Measurements from ENCODE around the gene MEA1.
A peak's percentile ranks its signal among the peaks of the same experiment; 100 is the strongest.

MEA1 gene

DNA sequence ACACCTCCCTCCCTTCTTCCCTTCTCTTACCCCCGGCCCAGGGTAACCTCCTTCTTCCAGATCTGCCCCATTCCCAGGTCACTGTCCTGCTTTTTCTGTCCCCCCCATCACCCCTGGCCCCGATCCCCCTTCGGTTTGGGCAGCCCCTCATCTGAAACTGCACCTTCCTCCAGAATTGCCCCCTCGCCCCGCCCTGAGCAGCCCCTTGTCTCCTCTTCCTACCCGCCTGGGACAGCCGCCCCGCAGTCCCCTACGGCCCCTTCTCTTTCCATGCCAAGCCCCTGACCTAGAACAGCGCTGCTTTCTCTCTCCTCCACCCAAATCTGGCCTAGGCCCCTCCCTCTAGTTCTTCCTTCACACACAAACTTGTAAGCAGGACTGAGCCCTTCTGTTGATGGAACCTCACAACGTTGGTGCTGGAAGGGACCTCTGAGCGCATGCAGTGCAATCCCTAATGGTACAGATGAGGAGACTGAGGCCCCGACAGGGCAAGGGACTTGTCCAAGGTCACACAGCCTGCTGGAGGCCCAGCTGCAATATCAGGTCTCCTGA is 28.7 kb downstream of the MEA1 start:
- no peaks in the 10 kb centered on the region for H3K27me3 ChIP-seq (ENCODE audit: insufficient read depth, low read depth)
- peak overlapping the region; percentile 56; the same call in 1 of the 2 replicates for H3K9ac ChIP-seq
- H3K27ac ChIP-seq, result no peak overlapping the region
- H3K36me3 ChIP-seq (ENCODE audit: insufficient read depth), result no peaks in the 10 kb centered on the region
- TF ChIP-seq, protein P1, sequence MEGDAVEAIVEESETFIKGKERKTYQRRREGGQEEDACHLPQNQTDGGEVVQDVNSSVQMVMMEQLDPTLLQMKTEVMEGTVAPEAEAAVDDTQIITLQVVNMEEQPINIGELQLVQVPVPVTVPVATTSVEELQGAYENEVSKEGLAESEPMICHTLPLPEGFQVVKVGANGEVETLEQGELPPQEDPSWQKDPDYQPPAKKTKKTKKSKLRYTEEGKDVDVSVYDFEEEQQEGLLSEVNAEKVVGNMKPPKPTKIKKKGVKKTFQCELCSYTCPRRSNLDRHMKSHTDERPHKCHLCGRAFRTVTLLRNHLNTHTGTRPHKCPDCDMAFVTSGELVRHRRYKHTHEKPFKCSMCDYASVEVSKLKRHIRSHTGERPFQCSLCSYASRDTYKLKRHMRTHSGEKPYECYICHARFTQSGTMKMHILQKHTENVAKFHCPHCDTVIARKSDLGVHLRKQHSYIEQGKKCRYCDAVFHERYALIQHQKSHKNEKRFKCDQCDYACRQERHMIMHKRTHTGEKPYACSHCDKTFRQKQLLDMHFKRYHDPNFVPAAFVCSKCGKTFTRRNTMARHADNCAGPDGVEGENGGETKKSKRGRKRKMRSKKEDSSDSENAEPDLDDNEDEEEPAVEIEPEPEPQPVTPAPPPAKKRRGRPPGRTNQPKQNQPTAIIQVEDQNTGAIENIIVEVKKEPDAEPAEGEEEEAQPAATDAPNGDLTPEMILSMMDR (conservative IDR thresholded peaks at IDR 0.05; ENCODE audit: low read depth, low read length), result no peak
- 0 out of 2 replicates have a peak, but pooled peaks cover 5% of the 10 kb centered on the region for H3K79me2 ChIP-seq (ENCODE audit: insufficient read depth, low read depth)
- H3K4me1 ChIP-seq (ENCODE audit: low read depth, poor library complexity, severe bottlenecking), result peaks cover 9% of the 10 kb centered on the region
- H4K20me1 ChIP-seq (ENCODE audit: insufficient read depth), result no peaks in the 10 kb centered on the region
- H2AFZ ChIP-seq (ENCODE audit: low read depth), result peak overlapping the region; percentile 65
- peak overlapping the region; percentile 91 for H3K4me2 ChIP-seq
- H3K4me3 ChIP-seq (IDR thresholded peaks at IDR 0.05; ENCODE audit: insufficient read depth, low read depth, low read length), result no peak overlapping the region

GRCh38 chr6:42984001-42984923 is 29.5 kb downstream of the MEA1 start, which contains the start of gene PPP2R5D:
Gene PPP2R5D, plus strand, starts transcription at chr6:42984570. Its CDS starts 108 bp downstream, at chr6:42984678.
- Histone ChIP-seq H3K79me2 (ENCODE audit: insufficient read depth, low read depth) (0 out of 2 replicates have a peak, but pooled peaks cover 5% of the 10 kb centered on the region), H3K4me2 (peak within 1 kb of the TSS; percentile 91), H3K27me3 (ENCODE audit: insufficient read depth, low read depth) (no peaks in the 10 kb centered on the region), H3K27ac (0 out of 2 replicates have a peak within 1 kb of the TSS, but pooled peaks have one; percentile 4), H3K4me1 (ENCODE audit: low read depth, poor library complexity, severe bottlenecking) (peaks cover 11% of the 10 kb centered on the region), H3K4me3 (IDR thresholded peaks at IDR 0.05; ENCODE audit: insufficient read depth, low read depth, low read length) (no peak within 1 kb of the TSS), H3K36me3 (ENCODE audit: insufficient read depth) (no peaks in the 10 kb centered on the region), H4K20me1 (ENCODE audit: insufficient read depth) (no peaks in the 10 kb centered on the region), H2AFZ (ENCODE audit: low read depth) (peak within 1 kb of the TSS; percentile 65), H3K9ac (peak within 1 kb of the TSS; percentile 56; the same call in 1 of the 2 replicates)
- TF ChIP-seq, protein P1 (conservative IDR thresholded peaks at IDR 0.05; ENCODE audit: low read depth, low read length), result no peak

DNA sequence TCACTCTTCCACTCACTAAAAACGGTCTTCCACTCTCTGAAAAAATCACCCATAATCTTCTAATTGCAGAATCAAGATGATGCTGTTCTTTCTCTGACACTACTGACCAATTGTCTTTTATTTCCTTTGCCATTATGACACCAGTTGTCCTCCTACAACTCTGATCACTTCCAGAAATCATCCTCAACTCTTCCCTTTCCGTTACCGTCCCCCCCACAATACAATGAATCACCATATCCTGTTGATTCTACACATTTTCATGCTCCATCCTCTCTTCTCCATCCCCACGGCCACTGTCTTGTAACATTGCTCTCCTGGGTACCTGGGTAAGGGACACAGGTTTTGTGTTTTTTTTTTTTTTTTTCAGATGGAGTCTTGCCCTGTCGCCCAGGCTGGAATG is 31.9 kb downstream of the MEA1 start:
- TF ChIP-seq, protein P1 (conservative IDR thresholded peaks at IDR 0.05; ENCODE audit: low read depth, low read length), result no peak
- H3K27me3 ChIP-seq (ENCODE audit: insufficient read depth, low read depth), result no peaks in the 10 kb centered on the region
- H3K79me2 ChIP-seq (ENCODE audit: insufficient read depth, low read depth), result peaks cover 16% of the 10 kb centered on the region
- no peak overlapping the region for H3K4me3 ChIP-seq (IDR thresholded peaks at IDR 0.05; ENCODE audit: insufficient read depth, low read depth, low read length)
- no peak overlapping the region for H3K4me2 ChIP-seq
- H4K20me1 ChIP-seq (ENCODE audit: insufficient read depth), result no peaks in the 10 kb centered on the region
- no peaks in the 10 kb centered on the region for H3K36me3 ChIP-seq (ENCODE audit: insufficient read depth)
- no peak overlapping the region for H3K9ac ChIP-seq
- H2AFZ ChIP-seq (ENCODE audit: low read depth), result no peak overlapping the region
- H3K27ac ChIP-seq, result no peak overlapping the region
- peaks cover 20% of the 10 kb centered on the region for H3K4me1 ChIP-seq (ENCODE audit: low read depth, poor library complexity, severe bottlenecking)

DNA sequence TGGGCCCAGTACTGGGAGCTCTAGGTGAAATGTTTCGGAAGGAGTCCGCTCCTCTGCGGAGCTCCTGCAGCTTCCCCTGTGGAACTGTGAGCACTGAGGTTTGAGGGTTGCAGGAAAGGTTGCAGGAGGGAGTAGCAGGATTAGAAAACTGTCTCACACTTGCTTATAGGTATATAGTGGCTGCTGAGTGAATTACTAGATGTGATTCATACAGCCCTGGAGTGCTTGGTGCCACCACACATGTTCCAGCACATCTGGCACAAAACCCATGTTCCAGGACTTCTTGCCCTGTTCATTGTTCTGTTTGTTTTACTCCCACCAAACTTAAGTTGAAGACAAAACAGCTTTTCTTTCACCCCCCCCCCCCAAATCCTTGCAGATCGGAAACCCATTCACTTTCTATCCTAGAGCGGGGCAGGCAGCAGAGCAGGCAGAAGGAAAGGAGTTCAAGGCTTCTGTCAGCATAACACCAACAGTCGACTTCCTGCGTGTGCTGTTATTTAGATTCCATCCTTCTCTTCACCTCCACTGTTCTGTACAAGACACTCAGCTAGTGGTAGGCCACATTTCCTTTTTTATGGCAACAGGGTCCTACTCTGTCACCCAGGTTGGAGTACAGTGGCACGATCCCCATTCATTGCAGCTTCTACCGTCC is 34.1 kb downstream of the MEA1 start:
- Histone ChIP-seq H3K4me2 (peak overlapping the region; percentile 95), H3K9ac (peak overlapping the region; percentile 91), H3K27ac (peak overlapping the region; percentile 72), H3K79me2 (ENCODE audit: insufficient read depth, low read depth) (peaks cover 11% of the 10 kb centered on the region), H4K20me1 (ENCODE audit: insufficient read depth) (no peaks in the 10 kb centered on the region), H2AFZ (ENCODE audit: low read depth) (peak overlapping the region; percentile 97), H3K4me1 (ENCODE audit: low read depth, poor library complexity, severe bottlenecking) (peaks cover 14% of the 10 kb centered on the region), H3K36me3 (ENCODE audit: insufficient read depth) (no peaks in the 10 kb centered on the region), H3K4me3 (IDR thresholded peaks at IDR 0.05; ENCODE audit: insufficient read depth, low read depth, low read length) (no peak overlapping the region), H3K27me3 (ENCODE audit: insufficient read depth, low read depth) (no peaks in the 10 kb centered on the region)
- TF ChIP-seq, protein P1 (conservative IDR thresholded peaks at IDR 0.05; ENCODE audit: low read depth, low read length), result no peak

Data from KMS-11 (cell line).